GM18507 (cell line): ENCODE measurements around the gene MBOAT7.
A peak's percentile ranks its signal among the peaks of the same experiment; 100 is the strongest.
"Not testable (repeated sequence)": the region's sequence is repeated elsewhere in the genome, so short reads cannot be mapped to it uniquely, and the experiment has no call there.

Source experiments
- DNase-seq: peaks from one replicate; pipeline ENCODE4 v3.0.0; 2011; ENCODE audit warnings: low read depth; ENCODE audit not compliant: insufficient read length; ENCODE audit errors: extremely low spot score
- FAIRE-seq: peaks from 2 replicates; lab custom pipeline; 2011; peaks lifted over from hg19 to GRCh38; lab: Jason Lieb, UNC

The MBOAT7 gene, protein sequence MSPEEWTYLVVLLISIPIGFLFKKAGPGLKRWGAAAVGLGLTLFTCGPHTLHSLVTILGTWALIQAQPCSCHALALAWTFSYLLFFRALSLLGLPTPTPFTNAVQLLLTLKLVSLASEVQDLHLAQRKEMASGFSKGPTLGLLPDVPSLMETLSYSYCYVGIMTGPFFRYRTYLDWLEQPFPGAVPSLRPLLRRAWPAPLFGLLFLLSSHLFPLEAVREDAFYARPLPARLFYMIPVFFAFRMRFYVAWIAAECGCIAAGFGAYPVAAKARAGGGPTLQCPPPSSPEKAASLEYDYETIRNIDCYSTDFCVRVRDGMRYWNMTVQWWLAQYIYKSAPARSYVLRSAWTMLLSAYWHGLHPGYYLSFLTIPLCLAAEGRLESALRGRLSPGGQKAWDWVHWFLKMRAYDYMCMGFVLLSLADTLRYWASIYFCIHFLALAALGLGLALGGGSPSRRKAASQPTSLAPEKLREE

DNA sequence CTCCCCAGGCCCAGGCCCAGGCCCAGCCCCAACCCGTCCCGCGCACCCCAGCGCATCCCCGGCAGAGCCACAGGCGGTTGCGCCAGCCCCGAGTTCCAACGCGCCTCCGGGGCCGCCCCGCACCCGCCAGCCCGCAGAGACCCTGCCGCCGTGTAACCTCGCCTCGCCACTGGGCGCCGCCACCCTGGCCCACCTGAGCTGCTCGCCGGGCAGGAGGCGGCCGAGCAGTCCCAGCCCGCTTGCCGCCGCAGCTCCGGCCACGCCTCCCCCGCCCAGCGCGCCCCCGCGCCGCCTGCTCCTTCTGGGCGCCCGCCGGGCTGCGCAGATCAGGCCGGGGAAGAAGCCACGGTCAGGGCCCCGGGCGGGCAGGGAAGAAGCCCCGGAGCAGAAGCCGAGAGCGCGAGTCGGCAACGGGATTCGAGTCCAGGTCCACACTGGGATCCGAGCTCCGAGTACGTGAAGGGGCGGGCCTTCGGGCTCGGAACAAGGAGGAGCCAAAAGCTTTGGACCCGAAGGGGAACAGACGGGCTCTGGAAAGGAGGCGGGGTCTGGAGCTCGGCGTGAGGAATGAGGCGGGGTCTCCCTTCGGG is at the start of gene MBOAT7:
Gene MBOAT7, minus strand, starts transcription at position 436 of the 590 bp plus-strand sequence. CDS start 1,072 bp downstream, outside the sequence.
- no peak for FAIRE-seq
- DNase-seq = no peak

DNA sequence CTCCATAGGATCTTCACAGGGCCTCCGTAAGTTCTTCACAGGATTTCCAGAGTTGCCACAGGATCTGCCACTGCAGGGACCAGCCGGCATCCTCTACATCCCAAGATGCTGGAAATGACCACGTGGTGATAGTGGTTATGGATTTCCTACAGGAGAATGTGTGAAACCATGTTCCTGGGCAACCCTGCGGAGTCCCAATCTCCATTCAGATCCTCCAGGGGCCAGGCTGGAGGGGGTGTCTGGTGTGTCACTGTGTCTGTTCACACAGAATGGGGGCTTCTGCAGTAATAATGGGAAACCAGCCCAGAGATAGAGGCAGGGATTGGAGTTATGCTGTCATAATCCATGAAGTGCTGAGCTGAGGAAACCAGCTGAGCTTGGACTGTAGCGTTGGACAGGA is 44.6 kb upstream of the MBOAT7 start:
- FAIRE-seq (no peak), DNase-seq (no peak)

DNA sequence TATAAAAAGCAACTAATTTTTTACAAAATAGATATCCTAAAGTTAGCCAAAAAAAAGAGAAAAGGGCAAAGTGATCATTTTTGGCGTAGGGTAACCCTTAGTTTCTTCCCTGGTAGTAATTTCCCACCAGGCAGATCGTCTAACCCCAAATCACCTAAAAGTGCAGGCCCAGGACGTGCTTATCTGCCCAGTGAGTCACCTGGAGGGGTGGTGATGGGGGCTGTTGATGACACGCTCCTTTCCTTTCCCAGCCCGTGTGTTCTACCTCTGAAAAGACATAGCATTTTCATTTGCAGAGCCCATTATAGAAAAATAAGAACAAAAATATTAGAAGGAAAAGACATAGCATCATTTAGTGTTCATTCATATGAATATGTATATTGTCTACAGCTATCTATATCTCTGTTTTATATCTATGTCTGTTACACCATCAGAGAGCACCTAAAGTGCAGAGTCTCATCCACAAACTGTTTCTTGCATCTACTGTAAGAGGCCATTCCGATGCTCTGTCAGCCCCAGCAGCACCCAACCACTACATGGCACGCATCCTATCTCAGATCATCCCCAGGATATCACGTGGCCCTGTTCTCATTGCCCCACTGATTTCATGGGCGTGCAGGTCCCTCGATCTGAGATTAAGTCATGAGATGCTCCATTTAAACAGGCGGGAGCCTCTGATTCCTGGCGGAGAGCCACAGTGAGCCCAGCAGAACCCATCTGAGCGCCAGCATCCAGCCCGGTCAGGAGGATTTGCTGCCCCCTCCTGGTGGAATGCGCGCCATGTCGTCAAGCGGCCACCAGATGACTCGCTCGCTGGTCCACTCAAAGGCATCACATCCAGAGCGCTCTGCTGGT is 41.9 kb upstream of the MBOAT7 start:
- FAIRE-seq (peak; percentile 72), DNase-seq (peak; percentile 54)

DNA sequence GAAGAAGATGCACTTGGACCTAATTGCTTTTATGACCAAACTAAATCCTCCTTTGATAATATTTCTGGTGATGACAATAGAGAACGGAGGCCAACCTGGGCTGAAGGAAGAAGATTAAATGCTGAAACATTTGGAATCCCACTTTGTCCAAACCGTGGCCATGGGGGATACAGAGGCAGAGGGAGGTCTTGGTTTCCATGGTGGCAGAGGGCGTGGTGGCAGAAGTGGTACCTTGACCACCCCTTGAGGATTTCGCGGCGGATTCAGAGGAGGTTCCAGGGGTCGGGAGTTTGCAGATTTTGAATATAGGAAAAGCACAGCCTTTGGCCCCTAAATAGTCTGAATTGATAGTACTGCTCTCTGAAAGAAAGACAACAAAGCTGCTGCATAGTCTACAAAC is 40.7 kb upstream of the MBOAT7 start:
- FAIRE-seq (no peak), DNase-seq (no peak)

DNA sequence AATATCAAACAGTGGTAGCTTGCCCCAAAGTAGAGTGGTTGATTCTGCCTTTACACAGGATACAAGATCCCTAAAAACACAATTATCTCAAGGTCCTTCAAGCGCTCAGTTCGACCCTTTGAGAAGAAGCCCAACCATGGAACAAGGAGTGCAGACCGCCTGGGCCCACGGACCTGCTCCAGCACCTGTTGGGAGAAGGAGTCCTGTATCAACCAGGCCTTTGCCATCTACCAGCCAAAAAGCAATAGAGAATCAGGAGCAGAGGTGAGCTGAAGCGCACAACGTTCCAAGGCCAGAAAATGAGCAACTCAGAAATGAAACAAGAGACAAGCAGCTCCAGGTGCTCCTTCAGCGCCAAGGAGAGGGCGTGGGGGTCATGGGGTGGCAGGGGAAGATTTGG is 39.8 kb upstream of the MBOAT7 start:
- DNase-seq (no peak), FAIRE-seq (no peak)

DNA sequence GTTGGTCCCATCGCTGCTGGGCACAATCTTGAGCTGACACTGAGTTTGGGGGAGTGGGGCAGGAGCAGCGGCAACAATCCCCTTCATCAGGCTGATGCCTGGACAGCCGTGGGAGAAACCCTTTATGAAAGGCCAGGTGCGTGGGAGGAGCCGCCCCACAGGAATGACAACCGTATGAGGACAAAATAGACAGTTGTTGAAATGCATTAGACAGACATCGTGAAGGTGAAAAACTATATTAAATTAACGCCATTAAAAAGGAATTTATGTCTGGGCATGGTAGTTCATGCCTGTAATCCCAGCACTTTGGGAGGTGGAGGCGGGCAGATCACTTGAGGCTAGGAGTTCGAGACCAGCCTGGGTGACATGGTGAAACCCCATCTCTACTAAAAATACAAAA is 35.2 kb upstream of the MBOAT7 start:
- not testable (repeated sequence) for FAIRE-seq, DNase-seq

DNA sequence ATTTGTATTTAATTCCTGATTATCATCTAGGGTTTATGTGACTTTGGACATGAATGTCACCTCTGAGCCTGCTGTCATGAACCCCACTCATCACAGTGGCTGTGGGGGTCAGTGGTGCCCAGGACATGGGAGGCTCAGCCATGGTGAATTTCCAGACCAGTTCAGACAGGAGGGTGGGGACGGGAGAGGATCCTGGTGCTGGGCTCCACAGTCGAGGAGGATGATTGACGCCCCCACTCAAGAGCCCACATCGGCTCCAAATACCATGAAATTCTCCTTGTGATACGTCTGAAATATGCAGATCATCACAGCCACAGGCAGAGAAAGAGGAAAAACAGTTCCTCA is 34.5 kb upstream of the MBOAT7 start:
- FAIRE-seq, DNase-seq: not testable (repeated sequence)

DNA sequence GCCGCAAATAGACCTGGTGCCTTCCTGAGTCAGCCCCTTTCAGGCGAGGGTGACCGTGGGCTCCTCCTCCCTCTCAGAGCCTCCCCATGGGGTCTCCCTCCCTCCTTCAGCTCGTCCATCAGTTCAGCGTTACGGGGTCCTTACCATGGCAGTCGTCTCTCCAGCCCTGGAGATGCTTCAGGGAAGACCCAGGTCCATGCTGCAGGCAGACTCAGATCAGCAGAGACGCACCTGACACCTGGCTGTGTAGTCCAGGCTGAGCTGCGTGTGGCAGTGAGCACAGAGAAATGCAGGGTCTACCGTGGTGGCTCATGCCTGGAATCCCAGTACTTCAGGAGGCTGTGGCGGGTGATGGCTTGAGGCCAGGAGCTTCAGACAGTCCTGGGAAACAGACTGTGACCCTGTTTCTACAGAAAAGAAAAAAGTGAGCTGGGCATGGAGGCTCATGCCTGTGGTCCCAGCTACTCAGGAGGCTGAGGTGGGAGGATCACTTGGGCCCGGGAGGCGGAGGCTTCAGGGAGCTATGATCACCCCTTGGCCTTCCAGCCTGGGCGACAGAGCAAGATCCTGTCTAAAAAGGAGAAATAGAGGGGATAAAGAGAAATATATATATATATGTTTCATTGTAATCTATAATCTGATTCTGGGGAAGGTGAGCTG is 34.0 kb upstream of the MBOAT7 start:
- not testable (repeated sequence) for DNase-seq, FAIRE-seq

DNA sequence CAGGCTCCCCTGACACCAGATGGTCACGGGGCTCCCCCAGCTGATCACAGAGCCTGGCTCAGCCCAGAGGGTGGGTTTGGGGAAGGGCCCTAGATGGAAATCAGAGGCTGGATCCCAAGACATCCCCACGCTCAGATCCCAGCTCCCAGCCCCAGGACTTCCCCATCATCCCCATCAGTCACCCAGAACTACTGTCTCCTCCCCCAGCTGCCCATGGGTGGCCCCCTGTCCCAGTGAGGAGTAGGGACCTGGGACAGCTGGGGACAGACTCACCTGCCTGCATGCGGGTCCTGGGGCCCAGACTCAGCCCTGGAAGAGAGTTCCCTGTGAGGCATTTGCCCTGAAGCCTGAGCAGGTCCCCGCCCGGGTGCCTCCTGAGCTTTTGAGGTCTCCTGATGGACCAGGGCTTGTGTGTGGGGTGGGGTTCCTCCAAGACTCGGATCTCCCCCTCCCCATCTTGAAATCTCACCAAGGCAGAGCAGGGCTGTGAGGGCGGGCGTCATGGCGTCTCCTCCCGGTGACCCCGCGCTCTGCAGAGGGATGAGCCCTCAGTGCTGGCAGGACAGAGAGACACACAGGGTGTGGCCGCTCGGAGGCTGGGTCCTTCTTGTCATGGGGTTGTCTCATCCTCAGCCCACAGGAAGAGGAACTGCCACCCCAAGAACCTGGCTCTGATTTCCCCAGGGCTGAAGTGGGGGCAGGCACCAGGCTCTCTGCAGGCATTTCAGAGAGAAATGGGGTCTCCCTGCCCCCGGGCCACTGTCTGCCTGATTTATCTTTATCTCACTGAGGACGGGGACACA is 33.3 kb upstream of the MBOAT7 start, which contains the start of gene LILRB3:
Gene LILRB3, minus strand, starts transcription at position 534 of the 803 bp plus-strand sequence. Its CDS starts 31 bp downstream, at position 503.
- not testable (repeated sequence) for FAIRE-seq, DNase-seq

DNA sequence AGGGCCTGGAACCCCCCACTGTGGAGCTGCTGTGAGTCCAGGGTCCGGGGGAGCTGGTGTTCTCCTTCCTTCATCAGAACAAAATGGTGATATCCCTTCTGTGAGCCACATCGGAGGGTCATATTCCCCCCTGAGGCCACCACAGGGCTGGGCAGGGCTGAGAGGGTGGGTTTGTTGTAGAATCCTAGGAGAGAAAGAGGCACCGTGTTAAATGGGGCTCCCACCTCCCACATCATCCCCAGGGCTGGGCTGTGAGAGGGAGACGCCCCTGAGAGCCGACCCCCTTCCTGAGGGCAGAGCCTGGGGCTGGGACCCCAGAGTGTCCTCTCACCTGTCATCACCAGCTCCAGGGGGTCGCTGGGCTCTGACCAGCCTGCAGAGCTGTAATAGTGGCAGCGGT is 32.6 kb upstream of the MBOAT7 start:
- not testable (repeated sequence) for FAIRE-seq, DNase-seq

DNA sequence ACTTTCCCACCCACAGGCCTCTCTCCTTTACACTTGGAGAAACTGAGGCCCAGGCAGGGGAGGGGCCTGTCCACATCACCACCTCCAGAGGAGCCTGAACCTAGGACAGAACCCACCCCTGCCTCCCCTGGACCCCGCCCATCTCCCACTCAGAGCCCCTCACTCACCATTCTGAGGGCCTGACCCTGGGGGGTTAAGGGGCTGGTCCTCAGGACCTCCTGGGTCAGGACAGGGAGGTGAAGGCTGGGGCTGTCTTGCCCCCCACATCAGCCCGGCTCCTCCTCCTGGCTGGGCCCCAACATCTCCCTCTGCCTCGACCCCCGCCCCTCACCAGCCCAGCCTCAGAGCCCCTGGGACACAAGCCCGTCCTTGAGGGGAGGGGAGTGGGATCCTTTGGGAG is 30.3 kb upstream of the MBOAT7 start:
- not testable (repeated sequence) for FAIRE-seq, DNase-seq

DNA sequence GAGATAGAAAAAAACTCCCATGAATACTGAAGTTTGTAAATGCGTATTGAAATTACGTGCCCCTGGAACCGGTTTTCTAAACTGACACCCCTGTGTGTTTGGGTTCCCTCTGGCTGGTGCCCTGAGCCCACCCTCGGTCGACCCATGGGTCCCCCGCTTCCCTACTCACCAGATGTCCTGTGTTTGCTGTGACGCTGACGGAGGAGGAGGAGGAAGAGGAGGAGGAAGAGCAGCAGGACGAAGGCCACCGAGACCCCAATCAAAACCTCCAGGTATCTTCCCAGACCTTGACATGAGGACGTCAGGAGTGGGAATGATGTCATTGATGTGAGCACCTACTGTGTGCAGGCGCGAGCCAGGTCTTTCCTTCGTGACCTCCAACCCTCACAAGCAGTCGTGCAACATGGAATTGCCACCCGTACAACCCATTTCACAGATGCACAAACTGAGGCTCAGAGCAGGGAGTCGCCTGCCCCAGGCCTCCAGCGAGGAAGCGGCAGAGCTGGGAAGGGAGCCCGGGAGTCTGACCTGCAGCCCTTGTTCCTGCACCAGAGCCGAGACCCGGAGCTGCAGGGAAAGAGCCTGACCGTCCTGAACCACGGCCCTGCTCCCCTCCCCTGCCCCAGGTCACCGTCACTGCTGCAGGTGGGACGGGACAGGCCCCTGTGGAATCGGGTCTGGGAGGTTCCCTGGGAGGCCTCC is 29.7 kb upstream of the MBOAT7 start:
- FAIRE-seq = no peak
- no peak for DNase-seq

DNA sequence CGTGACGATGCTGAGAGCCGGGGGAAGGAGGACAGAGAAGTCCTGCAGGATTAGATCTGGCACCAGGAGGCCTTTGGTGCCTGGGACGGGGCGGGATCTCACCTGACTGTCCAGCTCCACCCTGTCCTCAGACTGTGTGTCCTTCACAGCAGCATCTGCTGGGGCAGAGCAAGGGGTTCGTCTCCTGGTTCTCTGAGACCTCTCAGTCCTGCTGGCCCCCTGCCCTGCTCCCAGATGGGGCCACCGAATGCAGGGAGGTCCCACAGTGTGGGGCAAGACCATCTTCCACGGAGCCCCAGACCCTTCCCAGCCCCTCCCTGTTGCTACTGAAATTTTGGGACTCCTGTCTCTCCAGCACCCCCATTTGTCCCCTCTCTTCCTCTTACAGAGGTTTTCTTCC is 28.9 kb upstream of the MBOAT7 start:
- no peak for FAIRE-seq

DNA sequence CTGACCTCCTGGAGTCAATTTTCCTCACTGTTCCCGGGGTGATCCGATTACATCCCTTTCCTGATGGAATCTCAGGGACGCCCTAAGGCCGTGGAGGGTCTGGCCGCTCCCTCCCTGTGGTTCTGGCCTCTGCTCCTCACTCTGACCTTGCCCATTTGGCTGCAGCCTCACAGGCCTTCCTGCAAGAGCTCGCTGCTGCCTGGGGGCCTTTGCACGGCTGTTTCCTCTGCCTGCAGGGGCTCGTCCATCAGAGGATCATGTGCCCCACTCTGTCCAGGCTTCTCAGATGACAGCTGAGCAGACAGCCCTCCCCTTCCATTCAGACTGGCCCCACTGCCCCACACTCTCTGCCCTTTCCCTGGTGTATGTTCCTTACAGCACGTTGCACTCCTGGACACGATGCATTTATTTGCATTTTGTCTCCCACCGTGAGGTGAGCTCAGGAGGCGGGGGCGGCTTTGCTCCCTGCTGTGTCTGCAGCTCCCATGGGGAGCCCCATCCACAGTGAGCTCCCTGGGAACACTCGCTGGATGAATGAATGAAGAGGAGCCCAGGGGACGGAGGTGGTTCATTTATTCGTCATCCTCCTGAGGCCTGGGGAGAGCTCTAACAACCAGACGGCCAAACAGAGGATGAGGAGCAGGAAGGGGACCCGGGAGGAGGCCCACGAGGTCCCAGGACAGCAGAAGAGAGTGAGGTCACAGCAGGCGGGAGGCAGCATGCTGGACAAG is 28.3 kb upstream of the MBOAT7 start:
- not testable (repeated sequence) for FAIRE-seq, DNase-seq

More for the DNA sequence above, 28.9 kb upstream of the MBOAT7 start:
- no peak for DNase-seq

DNA sequence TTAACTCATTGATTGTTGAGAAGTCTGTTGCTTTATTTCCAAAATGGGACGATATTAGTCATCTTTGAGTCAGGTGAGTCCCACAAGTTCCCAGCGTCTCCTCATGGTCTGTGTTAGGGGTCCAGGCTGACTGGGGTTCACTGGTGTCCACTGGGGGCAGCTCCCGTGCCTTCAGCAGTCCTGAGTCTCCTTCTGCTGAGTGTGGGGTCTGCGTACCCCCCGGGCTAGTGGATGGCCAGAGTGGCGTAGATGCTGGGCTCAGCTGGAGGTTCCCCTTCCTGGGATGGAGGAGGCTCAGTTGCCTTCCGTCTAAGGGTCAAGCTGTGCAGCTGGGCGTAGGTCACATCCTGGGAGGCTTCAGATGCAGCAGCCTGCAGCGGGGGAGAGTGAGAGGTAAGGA is 27.5 kb upstream of the MBOAT7 start:
- no peak for FAIRE-seq
- no peak for DNase-seq

DNA sequence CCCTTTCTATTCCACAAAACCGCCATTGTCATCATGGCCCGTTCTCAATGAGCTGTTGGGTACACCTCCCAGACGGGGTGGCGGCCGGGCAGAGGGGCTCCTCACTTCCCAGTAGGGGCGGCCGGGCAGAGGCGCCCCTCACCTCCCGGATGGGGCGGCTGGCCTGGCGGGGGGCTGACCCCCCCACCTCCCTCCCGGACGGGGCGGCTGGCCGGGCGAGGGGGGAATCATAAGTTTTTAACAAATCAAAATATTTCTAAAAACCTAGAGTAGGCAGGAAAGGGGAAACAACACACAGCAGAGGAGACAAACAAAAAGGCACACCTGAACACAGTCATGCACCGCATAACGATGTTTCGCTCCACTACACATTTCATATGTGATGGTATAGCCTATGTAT is 25.4 kb upstream of the MBOAT7 start:
- DNase-seq, FAIRE-seq: not testable (repeated sequence)

DNA sequence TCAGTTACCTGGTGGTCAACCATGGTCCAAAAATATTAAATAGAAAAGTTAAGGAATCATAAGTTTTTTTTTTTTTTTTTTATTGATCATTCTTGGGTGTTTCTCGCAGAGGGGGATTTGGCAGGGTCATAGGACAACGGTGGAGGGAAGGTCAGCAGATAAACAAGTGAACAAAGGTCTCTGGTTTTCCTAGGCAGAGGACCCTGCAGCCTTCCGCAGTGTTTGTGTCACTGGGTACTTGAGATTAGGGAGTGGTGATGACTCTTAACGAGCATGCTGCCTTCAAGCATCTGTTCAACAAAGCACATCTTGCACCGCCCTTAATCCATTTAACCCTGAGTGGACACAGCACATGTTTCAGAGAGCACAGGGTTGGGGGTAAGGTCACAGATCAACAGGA is 24.8 kb upstream of the MBOAT7 start:
- FAIRE-seq, DNase-seq: not testable (repeated sequence)
